HL-60/S4 (cell line): ENCODE measurements around the gene INPP5A.
"Not testable (repeated sequence)": the region's sequence is repeated elsewhere in the genome, so short reads cannot be mapped to it uniquely, and the experiment has no call there.

Source experiments
- in situ Hi-C: fragments of 300-500 bp; cut with MboI; formaldehyde crosslinking; loops from 2 replicates; pipeline ENCODE4 v1.14.3; 2022; ENCODE audit warnings: low sequenced_read_pairs

Gene INPP5A

DNA sequence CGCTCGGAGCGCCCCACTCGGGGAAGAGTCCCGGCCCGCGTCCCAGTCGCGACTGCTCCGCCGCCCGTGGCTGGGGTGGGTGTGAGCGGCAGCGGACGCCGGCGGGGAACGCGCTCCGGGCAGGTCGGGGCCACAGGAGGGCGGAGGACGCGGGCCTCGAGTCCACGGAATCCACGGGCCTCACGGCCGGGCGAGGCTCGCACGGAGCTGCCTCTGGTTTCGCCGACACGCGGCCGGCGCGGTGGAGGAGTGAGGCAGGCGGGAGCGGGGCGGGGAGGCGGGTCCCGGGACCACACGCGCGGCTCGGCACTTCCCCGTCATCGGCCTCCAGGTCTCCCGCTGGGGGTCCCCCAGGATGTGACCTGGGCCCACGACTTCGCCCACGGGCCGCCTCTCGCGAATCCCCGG is 248.9 kb downstream of the INPP5A start:
- in situ Hi-C loops, result no loop called here

DNA sequence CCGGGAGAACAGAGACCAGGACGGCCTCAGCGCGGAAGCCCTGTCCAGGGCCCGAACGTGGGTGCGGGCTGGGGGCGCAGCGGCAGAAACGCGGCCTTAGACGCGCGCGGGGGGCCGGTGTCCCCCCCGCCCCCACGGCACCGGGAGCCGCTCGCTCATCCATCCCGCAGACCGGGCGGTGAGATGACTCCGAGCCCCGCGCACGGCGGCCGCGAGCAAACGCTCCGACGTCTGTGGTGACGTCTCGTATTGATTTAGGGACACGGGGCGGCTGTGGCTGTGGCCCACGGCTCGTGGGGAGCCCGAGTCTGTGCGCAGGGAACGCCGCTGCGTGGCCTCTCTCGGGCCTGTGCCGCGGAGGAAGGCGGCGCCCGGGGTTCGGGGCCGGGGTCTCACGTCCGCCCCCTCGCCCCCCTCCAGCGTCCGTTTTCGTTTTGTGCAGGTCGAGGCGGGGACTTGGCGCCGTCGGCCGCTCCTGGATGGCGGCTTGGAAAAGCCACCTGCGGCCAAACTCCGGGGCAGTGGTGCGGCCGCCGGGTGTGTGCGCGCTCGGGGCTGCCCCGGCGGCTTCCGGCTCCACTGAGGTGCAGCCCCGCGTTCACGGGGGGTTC is 249.4 kb downstream of the INPP5A start:
- in situ Hi-C loops, result no loop called here

DNA sequence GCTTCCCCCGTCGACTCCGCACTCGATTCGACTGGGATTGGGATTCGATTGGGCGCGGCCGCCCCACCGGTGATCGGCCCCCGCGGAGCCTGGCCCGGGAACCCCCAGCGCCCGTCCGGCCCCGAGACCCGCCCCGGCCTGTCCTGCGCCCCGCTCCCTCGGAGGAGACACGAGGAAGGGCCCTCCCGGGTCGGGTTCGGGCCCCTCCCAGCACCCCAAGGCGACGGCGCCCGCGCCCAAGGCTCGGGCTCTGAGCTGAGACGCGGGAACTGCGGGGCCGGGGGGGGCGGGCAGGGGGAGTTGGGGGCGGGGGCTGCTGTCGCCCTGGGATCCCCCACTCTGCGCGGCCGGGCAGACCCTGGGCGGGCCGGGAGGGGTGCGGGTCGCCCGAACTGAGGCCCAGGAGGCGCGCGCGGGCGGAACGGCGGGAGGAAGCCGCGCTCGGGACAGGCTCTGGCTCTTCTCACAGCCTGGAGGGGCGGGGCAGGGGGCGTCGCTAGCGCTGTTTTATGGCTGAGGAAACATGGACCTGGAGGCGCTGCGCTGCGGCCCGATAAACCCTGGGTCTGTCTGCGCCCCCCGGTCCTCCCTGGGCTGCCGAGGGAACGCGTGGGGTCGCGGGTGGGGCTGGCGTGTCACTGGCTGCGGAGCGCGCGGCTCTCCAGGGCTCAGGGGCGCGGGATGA is 250.1 kb downstream of the INPP5A start:
- in situ Hi-C loops, result no loop called here

DNA sequence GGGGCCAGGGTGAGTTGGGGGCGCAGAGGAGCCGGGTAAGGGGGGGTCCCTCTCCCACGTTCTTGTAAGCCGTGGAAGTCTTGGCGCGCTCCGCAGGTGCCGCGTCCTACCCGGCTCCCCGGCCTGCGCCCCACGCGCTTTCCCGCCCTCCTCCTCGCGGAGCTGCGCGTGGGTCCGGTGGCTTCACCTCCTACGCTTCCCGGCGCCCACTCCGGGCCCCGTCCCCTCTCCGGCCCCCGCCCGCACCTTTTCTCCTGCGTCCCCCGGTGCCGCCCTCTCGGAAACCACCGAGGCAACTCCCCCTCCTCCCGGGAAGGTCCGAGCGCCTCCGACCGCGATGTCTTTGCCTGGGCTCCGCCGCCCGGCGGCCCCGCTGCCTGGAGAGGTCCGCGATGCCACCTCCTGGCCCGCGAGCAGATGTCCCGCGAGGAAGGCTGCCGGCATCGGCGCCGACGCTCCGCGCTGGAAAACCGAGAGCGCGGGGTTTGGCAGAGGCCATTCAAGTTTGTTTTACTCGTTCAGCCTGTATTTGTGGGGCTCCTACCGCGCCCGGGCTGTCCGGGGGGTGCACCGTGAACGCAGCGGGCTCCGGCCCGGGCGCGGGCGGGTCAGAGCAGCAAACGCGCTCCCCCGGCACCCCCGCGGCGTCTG is 250.7 kb downstream of the INPP5A start:
- in situ Hi-C loops, result no loop called here

DNA sequence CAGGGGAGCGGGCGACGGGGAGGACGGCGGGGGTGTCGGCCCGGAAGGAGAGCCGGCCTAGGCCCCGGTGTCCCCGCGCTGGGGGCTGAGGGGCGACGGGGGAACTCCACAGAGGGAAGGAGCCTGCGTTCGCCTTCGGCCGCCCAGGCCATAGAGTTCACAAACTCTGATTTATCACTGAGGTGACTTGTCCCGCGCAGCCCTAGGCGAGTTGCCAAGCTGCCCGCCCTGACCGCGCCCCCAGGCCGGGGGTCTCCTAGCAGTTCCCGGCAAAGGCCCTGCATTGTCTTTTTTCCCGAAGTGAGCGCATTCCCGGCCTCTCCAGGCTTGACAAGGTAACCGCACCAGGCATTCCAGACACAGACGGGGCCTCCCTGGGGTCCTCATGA is 251.2 kb downstream of the INPP5A start:
- in situ Hi-C loops, result no loop called here

DNA sequence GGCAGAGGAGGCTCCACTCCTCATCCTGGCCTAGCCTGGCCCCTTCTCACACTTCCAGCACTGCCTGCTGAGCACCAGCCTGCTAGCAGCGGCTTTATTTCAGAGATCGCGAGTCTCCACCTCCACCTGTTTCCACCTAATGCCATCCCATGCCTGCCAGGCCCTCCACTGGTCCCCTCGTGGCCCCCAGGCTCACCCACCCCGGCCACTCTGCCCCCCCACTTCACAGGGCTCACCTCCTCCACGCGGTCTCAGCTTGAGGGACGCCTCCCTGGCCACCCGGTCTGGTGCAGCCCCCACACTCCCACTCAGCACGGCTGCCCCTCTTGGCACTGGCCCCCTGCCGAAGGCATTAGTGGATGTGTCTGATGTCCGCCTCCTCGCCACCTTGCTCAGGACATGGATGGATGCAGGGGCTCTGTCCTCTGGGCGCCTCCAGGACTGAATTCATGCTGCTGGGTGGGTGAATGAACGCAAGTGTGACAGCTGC is 252.1 kb downstream of the INPP5A start:
- in situ Hi-C loops, result no loop called here

DNA sequence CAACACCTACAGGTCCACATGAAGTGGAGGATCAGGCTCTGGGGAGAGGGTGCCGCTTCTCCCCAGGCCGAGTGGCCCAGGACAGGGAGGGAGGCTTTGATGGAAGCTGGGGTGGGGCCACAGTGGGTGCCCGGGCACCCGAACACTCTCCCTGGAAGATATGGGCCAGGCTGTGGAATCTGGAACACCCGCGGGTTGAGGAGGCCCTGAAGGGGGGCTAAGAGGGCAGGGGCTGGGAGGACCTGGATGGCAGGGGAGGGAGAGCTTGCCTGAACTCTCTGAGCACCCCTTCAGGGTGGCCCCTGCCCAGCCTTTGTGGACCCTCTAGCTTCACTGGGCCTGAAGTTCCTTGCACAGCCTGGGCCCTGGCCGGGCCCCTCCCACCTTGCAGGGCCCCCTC is 252.9 kb downstream of the INPP5A start:
- in situ Hi-C loops, result no loop called here

DNA sequence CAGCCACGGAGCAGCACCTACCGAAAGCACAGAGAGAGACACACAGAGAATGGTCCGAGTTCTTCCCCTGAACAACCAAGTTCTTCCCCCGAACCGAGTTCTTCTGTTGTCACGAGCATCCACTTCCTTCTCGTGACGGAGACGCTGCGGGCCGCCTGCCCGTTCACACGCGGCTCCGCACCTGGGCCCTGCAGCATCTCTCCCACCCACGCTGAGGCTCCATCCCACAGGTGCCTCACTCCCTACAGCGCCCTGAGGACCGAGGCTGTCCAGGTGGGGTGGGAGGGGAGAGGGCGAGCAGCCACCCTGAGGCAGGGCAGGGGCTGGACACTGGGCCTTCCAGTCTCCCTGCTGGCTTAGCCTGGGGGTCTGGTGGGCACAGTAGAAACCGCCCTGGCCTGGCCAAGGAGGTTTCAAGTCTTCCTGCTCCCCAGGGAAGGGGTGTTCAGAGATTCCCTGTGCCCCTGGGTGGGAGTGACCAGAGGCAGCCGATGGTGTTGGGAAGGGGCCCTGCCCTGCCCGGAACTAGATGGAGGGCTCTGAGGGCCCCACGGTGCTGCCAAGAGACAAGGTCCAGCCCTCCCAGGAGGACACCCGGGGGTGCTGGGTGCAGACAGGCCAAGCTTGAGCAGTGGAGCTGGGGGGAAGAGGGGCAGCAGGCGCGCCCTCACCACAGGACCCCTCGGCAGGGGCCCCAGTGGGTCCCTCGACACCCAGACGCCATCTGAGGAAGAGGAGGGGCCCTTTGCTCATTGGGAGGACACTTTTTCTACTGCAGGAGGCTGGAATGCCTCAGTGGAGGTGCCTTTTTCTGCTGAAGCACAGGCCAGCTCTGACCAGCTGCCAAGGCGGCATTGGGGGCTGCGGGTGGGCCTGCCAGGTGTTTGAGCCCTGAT is 253.6 kb downstream of the INPP5A start:
- in situ Hi-C loops, result no loop called here

DNA sequence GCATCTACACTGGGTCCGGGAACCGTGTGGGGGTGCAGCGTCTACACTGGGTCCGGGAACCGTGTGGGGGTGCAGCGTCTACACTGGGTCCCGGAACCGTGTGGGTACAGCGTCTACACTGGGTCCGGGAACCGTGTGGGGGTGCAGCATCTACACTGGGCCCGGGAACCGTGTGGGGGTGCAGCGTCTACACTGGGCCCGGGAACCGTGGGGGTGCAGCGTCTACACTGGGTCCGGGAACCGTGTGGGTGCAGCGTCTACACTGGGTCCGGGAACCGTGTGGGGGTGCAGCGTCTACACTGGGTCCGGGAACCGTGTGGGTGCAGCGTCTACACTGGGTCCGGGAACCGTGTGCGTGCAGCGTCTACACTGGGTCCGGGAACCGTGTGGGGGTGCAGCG is 254.5 kb downstream of the INPP5A start:
- in situ Hi-C loops, result not testable (repeated sequence)

DNA sequence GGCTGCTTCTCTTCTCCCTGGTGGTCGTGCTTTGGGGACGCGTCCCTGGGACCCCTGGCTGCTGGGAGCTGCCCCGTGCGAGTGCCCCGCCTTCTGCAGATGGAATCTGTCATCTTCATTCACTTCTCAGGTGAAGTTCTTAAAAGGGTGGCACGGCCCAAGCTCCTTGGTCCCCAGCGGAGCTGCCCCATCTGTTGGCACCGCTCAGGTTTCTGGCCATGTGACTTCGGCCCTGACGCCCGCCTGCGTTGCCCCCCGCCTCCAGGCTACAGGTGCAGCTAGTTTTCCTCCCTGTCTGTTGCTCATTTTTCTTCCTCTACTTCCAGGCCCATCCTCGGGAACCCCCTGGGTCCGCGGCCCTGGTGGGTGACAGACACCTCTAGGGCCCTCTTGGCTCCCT is 255.2 kb downstream of the INPP5A start:
- in situ Hi-C loops, result no loop called here

DNA sequence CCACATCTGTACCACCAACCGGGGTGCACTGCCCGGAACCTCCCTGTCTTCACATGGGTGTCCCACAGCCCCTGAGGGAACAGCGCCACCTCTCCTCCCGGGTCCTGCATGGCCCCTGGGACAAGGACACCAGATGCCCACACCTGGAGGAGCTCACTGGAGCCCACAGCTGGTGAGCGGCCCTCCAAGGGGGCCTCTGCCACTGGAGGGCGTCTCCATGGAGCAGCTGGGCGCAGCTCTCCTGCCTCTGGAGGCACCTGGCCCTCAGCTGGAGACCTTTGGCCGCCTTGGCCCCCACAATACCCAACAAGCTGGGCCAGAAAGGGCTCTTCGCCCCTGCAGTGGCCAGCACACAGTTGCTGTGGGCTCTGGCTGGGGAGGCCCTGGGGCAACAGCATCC is 255.6 kb downstream of the INPP5A start:
- in situ Hi-C loops, result no loop called here

DNA sequence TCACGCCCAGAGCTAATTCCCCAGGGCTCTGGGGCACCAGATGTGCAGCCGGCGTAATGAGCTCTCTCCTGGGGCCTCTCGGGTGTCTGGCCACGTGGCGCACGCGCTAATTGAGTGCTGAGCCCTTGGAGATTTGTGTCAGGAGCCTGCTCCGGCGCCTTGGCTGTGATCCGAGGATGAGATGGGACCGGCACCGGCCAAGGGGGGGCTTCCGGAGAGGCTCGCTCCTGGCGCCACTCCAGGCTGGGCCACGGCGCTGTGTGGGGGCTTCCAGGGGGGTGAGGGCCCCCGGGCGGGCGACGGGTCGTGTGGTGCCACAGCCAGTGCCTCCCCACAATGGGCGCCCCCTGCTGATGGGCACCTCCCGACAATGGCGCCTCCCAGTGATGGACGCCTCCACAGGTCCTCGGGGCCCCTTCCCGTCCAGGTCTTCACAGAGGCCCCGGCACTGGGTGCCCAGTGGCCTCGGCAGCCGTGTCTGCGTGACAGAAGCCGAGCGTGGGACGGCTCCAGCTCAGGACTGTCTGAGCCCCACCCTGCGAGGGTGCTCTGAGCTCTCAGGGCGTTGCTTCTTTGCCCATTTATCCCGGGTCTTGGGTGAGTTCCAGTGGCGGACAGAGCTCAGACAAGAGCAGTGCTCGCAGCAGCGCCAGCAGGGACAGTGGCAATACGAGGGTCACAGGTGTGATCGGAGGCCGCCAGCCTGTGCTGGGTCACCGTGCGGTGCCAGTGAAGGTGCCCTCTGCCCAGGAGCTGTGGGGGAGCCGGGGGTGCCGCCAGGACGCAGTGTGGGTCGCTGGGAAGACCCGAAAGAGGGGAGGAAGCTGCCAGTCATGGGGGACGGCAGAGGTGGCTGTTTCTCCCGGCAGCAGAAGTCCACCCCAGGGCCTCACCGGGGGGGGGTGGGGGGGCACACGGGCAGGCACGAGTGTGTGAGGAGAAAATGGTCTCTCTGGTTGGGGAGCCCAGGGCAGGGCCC is 256.6 kb downstream of the INPP5A start:
- in situ Hi-C loops, result no loop called here

DNA sequence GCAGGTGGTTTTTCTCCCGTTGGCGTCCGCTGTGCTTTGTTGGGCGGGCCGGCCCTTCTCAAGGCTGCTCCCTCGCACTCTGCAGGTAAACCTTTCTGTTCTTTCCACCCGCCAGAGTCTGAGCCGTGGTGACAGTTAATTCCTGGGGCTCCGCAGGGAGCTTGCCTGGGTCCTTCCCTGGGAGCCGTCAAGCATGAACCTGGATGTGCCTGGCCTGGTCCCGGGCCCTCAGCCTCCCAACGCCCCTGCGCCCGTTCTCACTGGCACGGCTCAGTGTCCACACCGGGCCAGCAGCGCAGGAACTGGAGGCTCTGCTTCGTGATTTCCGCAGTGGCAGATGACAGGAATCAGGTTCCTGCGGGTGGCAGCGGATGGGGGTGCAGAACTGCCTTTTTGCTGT is 259.3 kb downstream of the INPP5A start:
- in situ Hi-C loops, result no loop called here

DNA sequence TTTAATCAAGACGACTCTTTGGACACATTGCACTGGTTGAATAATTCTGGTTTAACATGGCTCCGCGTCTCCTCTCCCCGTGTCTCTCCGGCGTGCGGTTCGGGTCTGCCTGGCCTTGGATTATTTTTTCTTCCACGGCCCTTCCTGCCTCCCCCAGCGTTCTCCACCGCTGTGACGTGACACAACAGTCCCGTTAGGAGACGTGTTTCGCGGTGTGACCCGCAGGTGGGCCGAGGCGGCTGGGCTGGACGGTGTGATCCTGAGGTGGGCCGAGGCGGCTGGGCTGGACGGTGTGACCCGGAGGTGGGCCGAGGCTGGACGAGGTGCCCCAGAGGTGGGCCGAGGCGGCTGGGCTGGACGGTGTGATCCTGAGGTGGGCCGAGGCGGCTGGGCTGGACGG is 260.4 kb downstream of the INPP5A start:
- in situ Hi-C loops, result not testable (repeated sequence)

DNA sequence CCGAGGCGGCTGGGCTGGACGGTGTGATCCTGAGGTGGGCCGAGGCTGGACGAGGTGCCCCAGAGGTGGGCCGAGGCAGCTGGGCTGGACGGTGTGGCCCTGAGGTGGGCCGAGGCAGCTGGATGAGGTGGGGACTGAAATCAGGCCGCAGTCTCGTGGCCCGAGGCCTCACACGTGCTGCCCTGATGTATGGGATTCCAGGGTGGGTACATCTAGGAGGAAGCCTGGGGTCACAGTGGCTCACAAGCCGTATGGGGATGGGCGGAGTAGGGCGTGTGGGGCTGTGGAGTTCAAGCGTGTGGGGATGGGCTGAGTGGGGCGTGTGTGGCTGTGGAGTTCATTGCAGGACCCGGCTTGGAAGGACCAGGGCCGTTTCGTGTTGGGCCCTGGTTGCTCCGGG is 260.8 kb downstream of the INPP5A start:
- in situ Hi-C loops, result no loop called here

DNA sequence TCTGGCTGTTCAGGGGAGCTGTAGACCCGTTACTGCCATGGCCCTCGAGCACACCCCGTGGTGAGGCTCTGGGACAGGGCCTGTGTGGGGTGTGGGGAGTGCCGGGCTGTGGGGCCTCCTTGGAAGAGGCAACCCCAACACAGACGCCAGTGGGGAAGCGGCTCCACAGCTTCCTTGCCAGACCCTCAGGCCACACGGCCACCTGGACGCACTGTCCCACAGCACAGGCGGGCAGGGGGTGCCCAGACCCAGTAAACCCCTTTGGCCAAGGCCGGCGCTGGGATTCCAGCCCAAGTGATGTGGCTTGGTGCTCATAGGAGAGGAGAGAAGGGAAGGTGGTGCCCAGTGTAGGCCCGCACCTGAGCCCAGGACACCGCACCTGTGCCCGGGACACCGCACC is 261.3 kb downstream of the INPP5A start:
- in situ Hi-C loops, result no loop called here

DNA sequence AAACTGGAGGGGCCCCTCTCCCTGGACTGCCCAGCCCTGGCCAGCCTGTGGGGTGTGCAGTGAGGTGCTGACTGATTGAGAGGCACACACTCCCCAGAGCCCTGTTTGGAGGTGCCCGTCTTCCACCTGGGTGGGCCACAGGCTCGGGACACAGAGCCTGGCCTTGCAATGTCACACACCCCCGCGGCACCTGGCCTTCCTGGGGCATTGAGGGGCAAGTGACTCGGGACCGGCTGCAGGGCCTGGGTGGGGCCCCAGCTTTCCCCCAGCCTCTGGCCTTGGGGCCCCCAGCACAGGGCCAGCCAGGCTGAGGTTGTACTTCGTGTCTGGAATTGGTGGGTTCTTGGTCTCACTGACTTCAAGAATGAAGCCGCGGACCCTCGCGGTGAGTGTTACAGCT is 262.3 kb downstream of the INPP5A start:
- in situ Hi-C loops, result no loop called here

DNA sequence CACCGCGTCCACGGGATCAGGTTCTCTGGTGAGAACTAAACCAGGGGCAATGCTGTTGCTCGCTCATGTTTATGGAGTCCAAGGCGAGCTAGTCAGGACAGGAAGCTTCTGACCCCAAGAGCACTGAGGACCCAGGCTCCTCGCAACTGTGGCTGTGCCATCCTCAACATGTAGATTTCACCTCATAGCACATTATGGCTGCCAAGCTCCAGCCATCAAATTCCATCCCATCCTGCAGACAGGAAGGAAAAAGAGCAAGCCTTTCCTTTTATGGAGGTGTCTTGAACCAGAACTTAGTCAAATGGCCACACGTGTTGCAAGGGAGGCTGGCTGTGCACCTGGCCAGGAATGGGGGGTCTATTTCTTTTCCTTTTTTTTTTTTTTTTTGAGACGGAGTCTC is 264.5 kb downstream of the INPP5A start:
- in situ Hi-C loops, result no loop called here

DNA sequence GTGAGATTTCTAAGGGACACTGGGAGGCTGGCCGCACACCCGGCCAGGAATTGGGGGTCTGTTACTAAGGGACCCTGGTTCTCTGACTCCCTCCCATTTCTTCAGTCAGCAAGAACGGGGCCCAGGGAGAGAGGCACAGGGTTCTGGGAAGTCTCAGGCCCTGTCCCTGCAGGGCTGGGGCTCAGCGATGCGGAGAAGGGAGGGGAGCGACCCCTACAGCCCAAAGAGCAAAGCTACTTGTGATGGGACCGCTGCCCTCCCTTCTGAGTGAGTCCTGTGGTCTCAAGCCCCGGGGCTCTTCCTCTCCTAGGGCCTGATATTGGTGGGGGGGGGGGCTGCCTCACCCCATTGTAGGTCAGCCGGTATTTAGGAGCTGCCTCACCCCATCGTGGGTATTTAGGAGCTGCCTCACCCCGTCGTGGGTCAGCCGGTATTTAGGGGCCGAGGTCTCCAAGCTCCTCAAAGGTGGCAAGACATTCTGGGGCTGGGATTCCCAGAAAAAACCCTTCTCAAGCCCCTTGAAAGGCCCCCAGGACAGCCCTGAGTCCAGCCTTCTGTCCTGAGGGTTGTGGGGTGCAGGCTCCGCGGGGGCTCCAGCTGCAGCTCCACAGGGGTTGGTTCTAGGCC is 265.2 kb downstream of the INPP5A start:
- in situ Hi-C loops, result no loop called here
